ENCODE results near the gene OTX1.
"Not testable (repeated sequence)": the region's sequence is repeated elsewhere in the genome, so short reads cannot be mapped to it uniquely, and the experiment has no call there.

The OTX1 gene

GRCh38 chr2:63060472-63060991, 9.9 kb downstream of the OTX1 start:
- Histone ChIP-seq H3K36me3 (ENCODE audit: insufficient read depth, insufficient read length, low read length) (no peaks in the 10 kb centered on the region), H3K4me3 (ENCODE audit: insufficient read length, low read depth) (no peak overlapping the region), H3K9me3 (ENCODE audit: insufficient read depth, low read length) (no peaks in the 10 kb centered on the region), H3K9ac (ENCODE audit: insufficient read length, low read depth) (no peak overlapping the region), H3K4me1 (ENCODE audit: insufficient read depth, insufficient read length) (peaks cover 8% of the 10 kb centered on the region), H3K27me3 (ENCODE audit: insufficient read depth, insufficient read length) (peaks cover 77% of the 10 kb centered on the region)
- DNase-seq (ENCODE audit: low read depth, low spot score): no peak
- TF ChIP-seq YY1 (IDR thresholded peaks at IDR 0.05; ENCODE audit: insufficient read depth, insufficient read length) (no peak), SUZ12 (IDR thresholded peaks at IDR 0.05; ENCODE audit: extremely low read depth, insufficient read depth, insufficient read length) (no peak), ZNF274 (IDR thresholded peaks at IDR 0.05; ENCODE audit: low read depth, low read length) (no peak)

- H3K36me3 ChIP-seq (ENCODE audit: insufficient read depth, insufficient read length, low read length): no peaks in the 10 kb centered on the region
- H3K27me3 ChIP-seq (ENCODE audit: insufficient read depth, insufficient read length): peaks cover 44% of the 10 kb centered on the region
- TF ChIP-seq YY1 (IDR thresholded peaks at IDR 0.05; ENCODE audit: insufficient read depth, insufficient read length) (no peak), SUZ12 (IDR thresholded peaks at IDR 0.05; ENCODE audit: extremely low read depth, insufficient read depth, insufficient read length) (no peak), ZNF274 (IDR thresholded peaks at IDR 0.05; ENCODE audit: low read depth, low read length) (no peak)
- H3K9me3 ChIP-seq (ENCODE audit: insufficient read depth, low read length): no peaks in the 10 kb centered on the region
- H3K4me1 ChIP-seq (ENCODE audit: insufficient read depth, insufficient read length): peaks cover 2% of the 10 kb centered on the region
- no peak overlapping the region for H3K4me3 ChIP-seq (ENCODE audit: insufficient read length, low read depth)
- DNase-seq (ENCODE audit: low read depth, low spot score): no peak
- H3K9ac ChIP-seq (ENCODE audit: insufficient read length, low read depth): no peak overlapping the region
These were observed 13.6 kb downstream of the OTX1 start for GRCh38 chr2:63064197-63064596.

GRCh38 chr2:63064661-63065060, 14.0 kb downstream of the OTX1 start:
- Histone ChIP-seq H3K4me1 (ENCODE audit: insufficient read depth, insufficient read length) (no peaks in the 10 kb centered on the region), H3K36me3 (ENCODE audit: insufficient read depth, insufficient read length, low read length) (no peaks in the 10 kb centered on the region), H3K27me3 (ENCODE audit: insufficient read depth, insufficient read length) (peaks cover 39% of the 10 kb centered on the region), H3K4me3 (ENCODE audit: insufficient read length, low read depth) (no peak overlapping the region), H3K9me3 (ENCODE audit: insufficient read depth, low read length) (no peaks in the 10 kb centered on the region), H3K9ac (ENCODE audit: insufficient read length, low read depth) (no peak overlapping the region)
- no peak for TF ChIP-seq YY1 (IDR thresholded peaks at IDR 0.05; ENCODE audit: insufficient read depth, insufficient read length)
- TF ChIP-seq ZNF274 (IDR thresholded peaks at IDR 0.05; ENCODE audit: low read depth, low read length): no peak
- no peak for TF ChIP-seq SUZ12 (IDR thresholded peaks at IDR 0.05; ENCODE audit: extremely low read depth, insufficient read depth, insufficient read length)
- DNase-seq (ENCODE audit: low read depth, low spot score): no peak

- Histone ChIP-seq H3K9ac (ENCODE audit: insufficient read length, low read depth) (no peak overlapping the region), H3K9me3 (ENCODE audit: insufficient read depth, low read length) (no peaks in the 10 kb centered on the region), H3K27me3 (ENCODE audit: insufficient read depth, insufficient read length) (peaks cover 25% of the 10 kb centered on the region), H3K36me3 (ENCODE audit: insufficient read depth, insufficient read length, low read length) (no peaks in the 10 kb centered on the region), H3K4me1 (ENCODE audit: insufficient read depth, insufficient read length) (no peaks in the 10 kb centered on the region), H3K4me3 (ENCODE audit: insufficient read length, low read depth) (no peak overlapping the region)
- TF ChIP-seq SUZ12 (IDR thresholded peaks at IDR 0.05; ENCODE audit: extremely low read depth, insufficient read depth, insufficient read length): no peak
- TF ChIP-seq YY1 (IDR thresholded peaks at IDR 0.05; ENCODE audit: insufficient read depth, insufficient read length): no peak
- TF ChIP-seq ZNF274 (IDR thresholded peaks at IDR 0.05; ENCODE audit: low read depth, low read length): no peak
- no peak for DNase-seq (ENCODE audit: low read depth, low spot score)
These were observed 15.6 kb downstream of the OTX1 start for GRCh38 chr2:63066265-63066664.

GRCh38 chr2:63066838-63067237, 16.2 kb downstream of the OTX1 start:
- Histone ChIP-seq H3K4me3 (ENCODE audit: insufficient read length, low read depth) (no peak overlapping the region), H3K36me3 (ENCODE audit: insufficient read depth, insufficient read length, low read length) (no peaks in the 10 kb centered on the region), H3K9ac (ENCODE audit: insufficient read length, low read depth) (no peak overlapping the region), H3K9me3 (ENCODE audit: insufficient read depth, low read length) (no peaks in the 10 kb centered on the region), H3K4me1 (ENCODE audit: insufficient read depth, insufficient read length) (no peaks in the 10 kb centered on the region), H3K27me3 (ENCODE audit: insufficient read depth, insufficient read length) (peaks cover 19% of the 10 kb centered on the region)
- TF ChIP-seq ZNF274 (IDR thresholded peaks at IDR 0.05; ENCODE audit: low read depth, low read length) (no peak), SUZ12 (IDR thresholded peaks at IDR 0.05; ENCODE audit: extremely low read depth, insufficient read depth, insufficient read length) (no peak)
- no peak for DNase-seq (ENCODE audit: low read depth, low spot score)

GRCh38 chr2:63071664-63072063, 21.0 kb downstream of the OTX1 start:
- Histone ChIP-seq H3K27me3 (ENCODE audit: insufficient read depth, insufficient read length) (no peaks in the 10 kb centered on the region), H3K9me3 (ENCODE audit: insufficient read depth, low read length) (no peaks in the 10 kb centered on the region), H3K4me1 (ENCODE audit: insufficient read depth, insufficient read length) (no peaks in the 10 kb centered on the region), H3K36me3 (ENCODE audit: insufficient read depth, insufficient read length, low read length) (no peaks in the 10 kb centered on the region), H3K4me3 (ENCODE audit: insufficient read length, low read depth) (no peak overlapping the region), H3K9ac (ENCODE audit: insufficient read length, low read depth) (no peak overlapping the region)
- no peak for DNase-seq (ENCODE audit: low read depth, low spot score)
- TF ChIP-seq SUZ12 (IDR thresholded peaks at IDR 0.05; ENCODE audit: extremely low read depth, insufficient read depth, insufficient read length): no peak
- TF ChIP-seq YY1 (IDR thresholded peaks at IDR 0.05; ENCODE audit: insufficient read depth, insufficient read length): no peak
- no peak for TF ChIP-seq ZNF274 (IDR thresholded peaks at IDR 0.05; ENCODE audit: low read depth, low read length)

GRCh38 chr2:63073994-63074393, 23.4 kb downstream of the OTX1 start:
- Histone ChIP-seq H3K27me3 (ENCODE audit: insufficient read depth, insufficient read length) (no peaks in the 10 kb centered on the region), H3K9me3 (ENCODE audit: insufficient read depth, low read length) (no peaks in the 10 kb centered on the region), H3K9ac (ENCODE audit: insufficient read length, low read depth) (no peak overlapping the region), H3K4me3 (ENCODE audit: insufficient read length, low read depth) (no peak overlapping the region), H3K36me3 (ENCODE audit: insufficient read depth, insufficient read length, low read length) (no peaks in the 10 kb centered on the region), H3K4me1 (ENCODE audit: insufficient read depth, insufficient read length) (no peaks in the 10 kb centered on the region)
- DNase-seq (ENCODE audit: low read depth, low spot score): no peak
- no peak for TF ChIP-seq SUZ12 (IDR thresholded peaks at IDR 0.05; ENCODE audit: extremely low read depth, insufficient read depth, insufficient read length)
- no peak for TF ChIP-seq ZNF274 (IDR thresholded peaks at IDR 0.05; ENCODE audit: low read depth, low read length)
- TF ChIP-seq YY1 (IDR thresholded peaks at IDR 0.05; ENCODE audit: insufficient read depth, insufficient read length): no peak

- DNase-seq (ENCODE audit: low read depth, low spot score); H3K36me3 ChIP-seq (ENCODE audit: insufficient read depth, insufficient read length, low read length); H3K4me3 ChIP-seq (ENCODE audit: insufficient read length, low read depth); H3K9me3 ChIP-seq (ENCODE audit: insufficient read depth, low read length); H3K9ac ChIP-seq (ENCODE audit: insufficient read length, low read depth); H3K4me1 ChIP-seq (ENCODE audit: insufficient read depth, insufficient read length); H3K27me3 ChIP-seq (ENCODE audit: insufficient read depth, insufficient read length): not testable (repeated sequence)
These were observed 23.8 kb downstream of the OTX1 start for GRCh38 chr2:63074399-63074798.
